ENCODE data around the gene PIK3CG. TPM values are rescaled to one million over a fixed set of nuclear protein-coding genes. Genes with fewer than 3 reads are reported as not detected.
"Not testable (repeated sequence)": the region's sequence is repeated elsewhere in the genome, so short reads cannot be mapped to it uniquely, and the experiment has no call there.

The PIK3CG gene
- total RNA-seq, 2 donors from 2014 or later, result 8.0 to 8.5 TPM

DNA sequence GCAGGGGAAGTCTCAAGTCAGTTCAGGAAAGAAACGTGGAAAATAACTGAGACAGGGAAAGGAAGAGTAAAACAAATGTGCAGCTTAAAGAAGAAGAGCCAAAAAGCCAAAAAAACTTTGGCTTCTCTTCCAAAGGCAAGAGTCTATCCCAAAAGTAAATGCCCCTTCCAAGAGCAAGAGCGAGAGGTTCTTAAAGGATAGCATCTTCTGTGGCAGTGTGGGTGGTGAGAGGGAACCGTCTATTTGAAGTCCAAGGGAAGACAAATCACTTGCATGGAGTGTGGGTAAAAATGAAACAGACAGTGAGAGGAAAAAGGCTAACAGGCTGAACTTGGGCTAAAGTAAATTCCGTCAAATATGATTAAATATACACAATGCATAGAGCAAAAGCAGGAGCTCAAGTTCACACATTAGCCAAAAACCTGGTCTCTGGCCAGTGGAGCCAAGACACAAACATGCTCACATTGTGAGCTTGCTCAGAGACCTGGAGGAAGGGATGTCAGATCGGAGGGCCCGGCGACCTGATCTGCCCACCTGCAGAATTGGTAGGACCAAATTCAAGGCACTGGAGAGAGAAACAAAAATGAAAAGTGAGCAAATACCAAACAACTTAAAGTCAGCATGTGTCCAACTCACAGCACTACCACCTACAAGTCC lies 87.0 kb downstream of the PIK3CG start:
- Histone ChIP-seq H3K36me3 (no peaks in the 10 kb centered on the region), H3K4me3 (no peak overlapping the region), H3K27me3 (replicated peaks; ENCODE audit: insufficient read depth) (no peaks in the 10 kb centered on the region), H3K9me3 (no peaks in the 10 kb centered on the region), H3K27ac (no peak overlapping the region), H3K4me1 (ENCODE audit: control insufficient read depth in 1 of 2, low read depth in 2 of 2) (no peaks in the 10 kb centered on the region)
- no peak for DNase-seq (ENCODE audit: low spot score)
- TF ChIP-seq, protein P1, sequence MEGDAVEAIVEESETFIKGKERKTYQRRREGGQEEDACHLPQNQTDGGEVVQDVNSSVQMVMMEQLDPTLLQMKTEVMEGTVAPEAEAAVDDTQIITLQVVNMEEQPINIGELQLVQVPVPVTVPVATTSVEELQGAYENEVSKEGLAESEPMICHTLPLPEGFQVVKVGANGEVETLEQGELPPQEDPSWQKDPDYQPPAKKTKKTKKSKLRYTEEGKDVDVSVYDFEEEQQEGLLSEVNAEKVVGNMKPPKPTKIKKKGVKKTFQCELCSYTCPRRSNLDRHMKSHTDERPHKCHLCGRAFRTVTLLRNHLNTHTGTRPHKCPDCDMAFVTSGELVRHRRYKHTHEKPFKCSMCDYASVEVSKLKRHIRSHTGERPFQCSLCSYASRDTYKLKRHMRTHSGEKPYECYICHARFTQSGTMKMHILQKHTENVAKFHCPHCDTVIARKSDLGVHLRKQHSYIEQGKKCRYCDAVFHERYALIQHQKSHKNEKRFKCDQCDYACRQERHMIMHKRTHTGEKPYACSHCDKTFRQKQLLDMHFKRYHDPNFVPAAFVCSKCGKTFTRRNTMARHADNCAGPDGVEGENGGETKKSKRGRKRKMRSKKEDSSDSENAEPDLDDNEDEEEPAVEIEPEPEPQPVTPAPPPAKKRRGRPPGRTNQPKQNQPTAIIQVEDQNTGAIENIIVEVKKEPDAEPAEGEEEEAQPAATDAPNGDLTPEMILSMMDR (IDR thresholded peaks at IDR 0.05), result no peak
- ATAC-seq (ENCODE audit: insufficient number of reproducible peaks, low FRiP score, low read depth), result no peak

DNA sequence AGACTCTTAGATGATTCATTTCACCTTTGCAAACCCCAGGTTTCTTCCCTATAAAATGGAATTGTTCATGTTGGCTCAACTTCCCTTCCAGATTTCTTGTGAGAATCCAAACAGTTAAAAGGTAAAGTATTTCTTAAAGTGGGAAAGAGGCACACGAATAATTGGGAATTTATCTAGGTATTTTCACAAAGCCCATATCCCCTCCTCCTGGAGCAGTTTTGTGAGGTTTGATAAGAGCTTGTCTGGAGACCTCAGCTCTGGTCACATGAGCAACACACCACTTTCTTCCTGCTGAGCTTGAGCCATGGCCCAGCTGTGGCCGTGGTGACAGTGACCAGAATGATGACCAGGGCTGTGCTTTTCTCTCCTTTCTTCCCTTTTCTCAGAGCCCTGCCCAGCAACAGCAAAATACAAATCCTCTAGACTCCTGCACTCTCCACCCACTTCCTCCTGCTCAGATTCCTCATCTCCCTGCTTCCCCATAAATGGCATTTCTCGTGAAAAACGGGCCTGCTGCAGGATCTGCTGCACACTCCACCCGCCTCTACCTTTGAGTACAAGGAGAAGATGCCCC lies 87.7 kb downstream of the PIK3CG start:
- Histone ChIP-seq H3K36me3 (no peaks in the 10 kb centered on the region), H3K27ac (no peak overlapping the region), H3K27me3 (replicated peaks; ENCODE audit: insufficient read depth) (no peaks in the 10 kb centered on the region), H3K9me3 (no peaks in the 10 kb centered on the region), H3K4me3 (no peak overlapping the region), H3K4me1 (ENCODE audit: control insufficient read depth in 1 of 2, low read depth in 2 of 2) (no peaks in the 10 kb centered on the region)
- ATAC-seq (ENCODE audit: insufficient number of reproducible peaks, low FRiP score, low read depth), result no peak
- TF ChIP-seq, protein P1 (IDR thresholded peaks at IDR 0.05), result no peak
- DNase-seq (ENCODE audit: low spot score), result no peak

DNA sequence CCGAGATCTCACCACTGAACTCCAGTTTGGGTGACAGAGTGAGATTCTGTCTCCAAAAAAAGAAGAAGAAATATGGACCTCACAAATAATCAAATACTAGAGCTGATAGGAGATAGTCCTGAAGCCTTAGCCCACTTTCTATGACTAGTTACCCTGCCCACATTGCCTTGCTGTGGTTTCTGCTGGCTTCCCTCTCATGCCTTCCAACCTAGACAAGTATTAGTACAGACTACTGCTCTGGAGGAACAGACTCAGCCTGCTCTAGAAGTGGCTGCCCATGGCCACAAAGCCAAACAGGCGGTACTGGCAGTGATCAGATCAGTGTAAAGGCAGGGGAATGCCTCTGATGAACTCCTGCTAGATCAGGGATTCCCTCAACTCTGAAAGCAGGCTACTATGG lies 89.8 kb downstream of the PIK3CG start:
- no peak for ATAC-seq (ENCODE audit: insufficient number of reproducible peaks, low FRiP score, low read depth)
- DNase-seq (ENCODE audit: low spot score), result no peak
- H3K27ac ChIP-seq, result no peak overlapping the region

DNA sequence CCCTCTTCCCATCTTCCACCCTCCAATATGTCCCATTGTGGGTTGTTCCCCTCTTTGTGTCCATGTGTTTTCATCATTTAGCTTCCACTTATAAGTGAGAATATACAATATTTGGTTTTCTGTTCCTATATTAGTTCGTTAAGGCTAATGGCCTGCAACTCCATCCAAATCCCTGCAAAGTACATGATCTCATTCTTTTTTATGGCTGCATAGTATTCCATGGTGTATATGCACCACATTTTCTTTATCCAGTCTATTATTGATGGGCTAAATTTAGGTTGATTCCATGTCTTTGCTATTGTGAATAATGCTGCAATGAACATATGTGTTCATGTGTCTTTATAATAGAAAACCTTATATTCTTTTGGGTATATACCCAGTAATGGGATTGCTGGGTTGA lies 90.8 kb downstream of the PIK3CG start:
- not testable (repeated sequence) for H3K9me3 ChIP-seq; H3K27me3 ChIP-seq (replicated peaks; ENCODE audit: insufficient read depth); H3K27ac ChIP-seq; H3K36me3 ChIP-seq; H3K4me1 ChIP-seq (ENCODE audit: control insufficient read depth in 1 of 2, low read depth in 2 of 2); H3K4me3 ChIP-seq; ATAC-seq (ENCODE audit: insufficient number of reproducible peaks, low FRiP score, low read depth); DNase-seq (ENCODE audit: low spot score)

More for the DNA sequence above, 89.8 kb downstream of the PIK3CG start:
- H3K4me1 ChIP-seq (ENCODE audit: control insufficient read depth in 1 of 2, low read depth in 2 of 2), result no peaks in the 10 kb centered on the region
- H3K27me3 ChIP-seq (replicated peaks; ENCODE audit: insufficient read depth), result no peaks in the 10 kb centered on the region
- H3K4me3 ChIP-seq, result no peak overlapping the region
- H3K9me3 ChIP-seq, result no peaks in the 10 kb centered on the region
- no peaks in the 10 kb centered on the region for H3K36me3 ChIP-seq
- TF ChIP-seq, protein P1 (IDR thresholded peaks at IDR 0.05), result no peak

Other genes with a start within 250 kb of the PIK3CG start
- gene CCDC71L, start 204.1 kb upstream of the PIK3CG start, total RNA-seq, result 100 to 1,000 TPM in 1 of 2 donors, 10 to 100 TPM in 1; 57.9 to 101 TPM
- 1 to 10 TPM; 3.9 to 5.3 TPM for gene PRKAR2B, start 179.4 kb downstream of the PIK3CG start, total RNA-seq